B cell (primary cell): ENCODE measurements around the gene TUBB4A. TPM values are rescaled to one million over a fixed set of nuclear protein-coding genes. Genes with fewer than 3 reads are reported as not detected.

Experiments
- ATAC-seq: fragments of 200-7000 bp; cut with Tn5 transposase; one replicate; pipeline ENCODE4 v1.10.0; 2021; ENCODE audit warnings: low read depth, mild to moderate bottlenecking, moderate number of reproducible peaks, moderate library complexity
- CTCF ChIA-PET: fragments of 350-600 bp; sonication (Branson Sonifier 250); formaldehyde crosslinking; loops from one replicate; lab custom pipeline; 2021; ENCODE audit warnings: antibody characterized with exemption, inconsistent platforms; lab: Charles Lee
- POLR2A ChIA-PET: fragments of 350-600 bp; sonication (Branson Sonifier 250); formaldehyde crosslinking; loops from one replicate; lab custom pipeline; 2021; ENCODE audit warnings: antibody characterized with exemption; lab: Charles Lee
- DNase-seq: peaks from one replicate; pipeline ENCODE4 v3.0.0; 2013
- H2AFZ ChIP-seq: 2 replicates; pipeline ENCODE4 v1.6.1; 2012; ENCODE audit warnings: mild to moderate bottlenecking, low read depth, low read length; ENCODE audit not compliant: insufficient read depth, poor library complexity, severe bottlenecking
- H3K27ac ChIP-seq, 2 donors: 1 replicate in 1 of 2; 2 replicates in 1 of 2; pipeline ENCODE4 v1.5.1; 2012 to 2013; ENCODE audit warnings: low read length in 2 of 2, mild to moderate bottlenecking in 2 of 2, moderate library complexity in 1 of 2
- H3K27me3 ChIP-seq, 4 experiments: fragments of 200-600 bp in 1 of 4; sonication (generic) in 1 of 4; replicated peaks in 1 of 4; 1 replicate in 2 of 4; 2 replicates in 2 of 4; pipeline versions ENCODE4 v1.6.1 to v1.7.0; 2013 to 2016; ENCODE audit warnings: low read length in 3 of 4, mild to moderate bottlenecking in 2 of 4, mixed read lengths in 1 of 4, moderate library complexity in 1 of 4; ENCODE audit not compliant: insufficient read depth in 4 of 4, control insufficient read depth in 3 of 4; ENCODE audit errors: control extremely low read depth in 1 of 4
- H3K36me3 ChIP-seq, 2 experiments: replicated peaks in 1 of 2; 1 replicate in 1 of 2; 2 replicates in 1 of 2; pipeline versions ENCODE4 v1.6.1 to v1.7.1; 2013; ENCODE audit warnings: low read length in 1 of 2; ENCODE audit not compliant: insufficient read depth in 2 of 2, control insufficient read depth in 1 of 2; ENCODE audit errors: control extremely low read depth in 1 of 2, extremely low read depth in 1 of 2
- H3K4me1 ChIP-seq, 2 donors: fragments of 200-600 bp in 1 of 2; sonication (generic) in 1 of 2; 1 replicate in 1 of 2; 2 replicates in 1 of 2; pipeline versions ENCODE4 v1.5.1 to v1.6.1; 2013 to 2017; ENCODE audit warnings: low read length in 2 of 2; ENCODE audit not compliant: control insufficient read depth in 2 of 2, insufficient read depth in 2 of 2
- H3K4me2 ChIP-seq: replicated peaks from 2 replicates; pipeline ENCODE3; 2012; ENCODE audit warnings: mild to moderate bottlenecking, low read depth, low read length; ENCODE audit not compliant: poor library complexity, severe bottlenecking
- H3K4me3 ChIP-seq, 5 experiments: fragments of 200-600 bp in 1 of 5; sonication (generic) in 1 of 5; 1 replicate in 3 of 5; 2 replicates in 2 of 5; pipeline versions ENCODE4 v1.5.1 to v1.7.0; 2011 to 2016; ENCODE audit warnings: low read length in 4 of 5, mild to moderate bottlenecking in 4 of 5, low read depth in 2 of 5, control low read depth in 1 of 5, moderate library complexity in 1 of 5; ENCODE audit not compliant: insufficient read depth in 1 of 5; ENCODE audit errors: control extremely low read depth in 1 of 5, extremely low read depth in 1 of 5
- H3K79me2 ChIP-seq: fragments of 200-600 bp; sonication (generic); one replicate; pipeline ENCODE4 v1.6.0; 2016; ENCODE audit warnings: low read length; ENCODE audit not compliant: control insufficient read depth, insufficient read depth
- H3K9ac ChIP-seq: fragments of 200-600 bp; sonication (generic); 2 replicates; pipeline ENCODE4 v1.6.1; 2017; ENCODE audit warnings: mild to moderate bottlenecking, low read length, moderate library complexity
- H3K9me3 ChIP-seq, 3 donors: one replicate each; pipeline versions ENCODE4 v1.6.1 to v1.7.1; 2013; ENCODE audit warnings: low read length in 2 of 3; ENCODE audit not compliant: control insufficient read depth in 2 of 3, insufficient read depth in 1 of 3; ENCODE audit errors: control extremely low read depth in 1 of 3
- H4K20me1 ChIP-seq: 2 replicates; pipeline ENCODE4 v1.6.0; 2012; ENCODE audit warnings: mild to moderate bottlenecking, low read length; ENCODE audit not compliant: insufficient read depth, control insufficient read depth, poor library complexity, severe bottlenecking
- H3K27ac Mint-ChIP-seq: one replicate; pipeline ENCODE4 v1.8.0; 2021; ENCODE audit warnings: mixed read lengths
- H3K27me3 Mint-ChIP-seq: one replicate; pipeline ENCODE4 v1.8.0; 2021; ENCODE audit warnings: mixed read lengths
- H3K4me1 Mint-ChIP-seq: one replicate; pipeline ENCODE4 v1.8.0; 2021; ENCODE audit warnings: mixed read lengths
- H3K4me3 Mint-ChIP-seq: one replicate; pipeline ENCODE4 v1.8.0; 2021; ENCODE audit warnings: mixed read lengths
- H3K9me3 Mint-ChIP-seq: one replicate; pipeline ENCODE4 v1.8.0; 2022; ENCODE audit warnings: mixed read lengths; ENCODE audit not compliant: insufficient read depth
- CTCF ChIP-seq: fragments of 200-600 bp; IDR thresholded peaks from one replicate; pipeline ENCODE4 v1.8.0; 2022; ENCODE audit warnings: antibody characterized with exemption, mild to moderate bottlenecking
- EZH2 ChIP-seq: IDR thresholded peaks from 2 replicates; pipeline ENCODE4 v1.6.1; 2012; ENCODE audit warnings: borderline replicate concordance, low read depth, mild to moderate bottlenecking, moderate library complexity, low read length; ENCODE audit not compliant: insufficient read depth, poor library complexity, severe bottlenecking
- whole genome bisulfite sequencing: methylation state at CpG from one replicate; pipeline ENCODE4 v1.1.5; 2013; ENCODE audit warnings: missing lambda C conversion rate; ENCODE audit not compliant: insufficient coverage; 5-methylcytosine and 5-hydroxymethylcytosine counted together
- intact Hi-C: fragments of 100-400 bp; cut with micrococcal nuclease; formaldehyde crosslinking; loops from one replicate; pipeline ENCODE4 v1.10.0; 2022
- polyA plus RNA-seq: library from polyadenylated mRNA; depleted of rRNA; stranded (reverse); fragments of >200 nt; gene quantifications from 2 replicates; pipeline ENCODE4 v1.2.3, GENCODE V29; 2012
- total RNA-seq, 2 donors: library from RNA; stranded (reverse); fragments of 120-200 nt in 1 of 2; gene quantifications; 1 replicate in 1 of 2; 2 replicates in 1 of 2; pipeline versions ENCODE4 v1.2.3 to v1.2.4, GENCODE V29; 2013 to 2022

TUBB4A gene
- total and polyA plus RNA-seq, 2 donors (not counting 1 experiment from before 2014, with no cell fraction given) = 3.9 to 21.9 TPM

GRCh38 chr19:6528544-6529121 lies 26.5 kb upstream of the TUBB4A start:
- H3K4me2 ChIP-seq = peak overlapping the region; percentile 38

DNA sequence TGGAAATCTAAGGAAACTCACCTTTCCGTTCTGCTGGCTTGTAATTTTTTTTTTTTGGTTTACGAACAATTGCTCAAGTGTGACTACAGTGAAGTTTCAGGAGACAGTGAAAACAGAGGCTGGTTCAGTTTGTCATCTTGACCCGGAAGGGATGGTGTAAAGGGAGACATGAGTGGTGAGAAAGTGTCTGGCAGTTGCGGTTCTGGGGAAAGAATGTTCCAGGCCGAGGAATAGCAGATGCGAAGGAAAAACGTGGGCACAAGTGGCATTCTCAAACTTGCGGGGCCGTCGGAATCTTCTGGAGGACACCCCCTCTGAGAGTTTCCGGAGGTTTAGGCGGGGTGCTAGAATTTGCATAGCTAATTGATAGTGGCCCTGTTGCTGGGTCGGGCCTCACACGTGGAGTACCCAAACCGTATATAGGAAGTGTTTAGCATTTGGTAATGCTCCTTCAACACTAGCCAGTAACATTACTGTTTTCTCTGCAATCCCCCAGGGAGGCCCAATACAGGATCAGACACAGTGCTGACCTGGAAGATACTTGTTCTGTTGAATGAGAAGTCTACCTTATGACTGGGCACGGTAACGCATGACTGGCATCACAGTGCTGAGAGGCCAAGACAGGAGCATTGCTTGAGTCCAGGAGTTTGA lies 25.9 kb upstream of the TUBB4A start:
- ATAC-seq (peak; percentile 66), DNase-seq (peak; percentile 83)
- Mint-ChIP-seq H3K27ac (peak overlapping the region; percentile 92), H3K9me3 (no peaks in the 10 kb centered on the region), H3K4me3 (peak overlapping the region; percentile 76), H3K4me1 (peaks cover 50% of the 10 kb centered on the region), H3K27me3 (peaks cover 11% of the 10 kb centered on the region)
- Histone ChIP-seq H3K4me3 (peak overlapping the region in 2 of 5 experiments; percentile 3 to 38), H3K4me1 (peaks cover 41 to 65% of the 10 kb centered on the region in 2 donors), H3K36me3 (no peaks in the 10 kb centered on the region), H3K9ac (peak overlapping the region; percentile 15), H3K9me3 (peaks cover 0 to 5% (median 0%) of the 10 kb centered on the region in 3 donors), H2AFZ (peak overlapping the region; percentile 14), H3K79me2 (no peaks in the 10 kb centered on the region), H3K27me3 (peaks cover 0 to 17% (median 7%) of the 10 kb centered on the region in 4 experiments), H4K20me1 (peaks cover 5% of the 10 kb centered on the region), H3K27ac (peak overlapping the region; percentile 52 to 70), H3K4me2 (peak overlapping the region; percentile 38)
- intact Hi-C loops = loop anchor here (1.0 to 2.0 kb wide), 2 partner anchors 10 to 51 kb away; no protein-coding TSS in a partner anchor
- ChIA-PET CTCF (interaction anchor here (0.8 to 1.1 kb wide), 3 partner anchors 8 to 47 kb away, joined by 3 to 4 read pairs (median 3); no protein-coding TSS in a partner anchor), POLR2A (interaction anchor here (0.5 to 1.8 kb wide), 8 partner anchors 9 to 210 kb away, joined by 3 to 11 read pairs (median 4); partner anchors contain the start of gene GPR108)
- TF ChIP-seq CTCF = no peak
- TF ChIP-seq EZH2 = no peak
- WGBS = 64% methylated on average over 14 of the region's 17 CpGs

More at GRCh38 chr19:6528544-6529121, 26.5 kb upstream of the TUBB4A start:
- ChIA-PET POLR2A (interaction anchor here (0.6 to 1.8 kb wide), 8 partner anchors 10 to 209 kb away, joined by 3 to 11 read pairs (median 4); partner anchors contain the start of gene GPR108), CTCF (interaction anchor here (0.8 to 1.1 kb wide), 3 partner anchors 9 to 47 kb away, joined by 3 to 4 read pairs (median 3); no protein-coding TSS in a partner anchor)
- Histone ChIP-seq H3K9ac (no peak overlapping the region), H3K36me3 (no peaks in the 10 kb centered on the region), H3K9me3 (peaks cover 0 to 5% (median 0%) of the 10 kb centered on the region in 3 donors), H3K4me3 (no peak overlapping the region), H4K20me1 (peaks cover 5% of the 10 kb centered on the region), H3K79me2 (no peaks in the 10 kb centered on the region), H3K27ac (peak overlapping the region; percentile 52 to 70), H3K4me1 (peaks cover 42 to 63% of the 10 kb centered on the region in 2 donors), H2AFZ (no peak overlapping the region), H3K27me3 (peaks cover 0 to 17% (median 7%) of the 10 kb centered on the region in 4 experiments)
- intact Hi-C loops = loop anchor here (1.0 to 2.0 kb wide), 2 partner anchors 10 to 50 kb away; no protein-coding TSS in a partner anchor
- ATAC-seq = peak; percentile 5
- Mint-ChIP-seq H3K4me3 (peak overlapping the region; percentile 76), H3K27ac (peak overlapping the region; percentile 92), H3K9me3 (no peaks in the 10 kb centered on the region), H3K27me3 (peaks cover 11% of the 10 kb centered on the region), H3K4me1 (peaks cover 50% of the 10 kb centered on the region)
- 8% methylated on average over 6 of the region's 9 CpGs for WGBS
- peak; percentile 78 for DNase-seq
- no peak for TF ChIP-seq EZH2
